GM12878 (cell line): ENCODE measurements around the gene COG7. TPM values are rescaled to one million over a fixed set of nuclear protein-coding genes. Genes with fewer than 3 reads are reported as not detected.

Experiments
- ATAC-seq: fragments of 200-7000 bp; cut with Tn5 transposase; 3 replicates; pipeline ENCODE4 v1.9.1; 2020; ENCODE audit warnings: mild to moderate bottlenecking, moderate library complexity
- BruUV-seq: library from RNA; stranded (reverse); fragments of 400-500 nt; replicated peaks from 2 replicates; lab custom pipeline; 2021; lab: Mats Ljungman, UMichigan
- CTCF ChIA-PET: fragments of 300-600 bp; sonication (Branson Sonifier 250); formaldehyde crosslinking; extraction: SDS; loops from one replicate; lab custom pipeline; 2021; ENCODE audit warnings: inconsistent platforms; lab: Yijun Ruan, JAX
- POLR2A ChIA-PET: fragments of 350-600 bp; formaldehyde crosslinking; extraction: SDS; loops from one replicate; lab custom pipeline; 2021; ENCODE audit warnings: inconsistent platforms; lab: Charles Lee
- RAD21 ChIA-PET: fragments of 300-600 bp; sonication (Branson Sonifier 250); formaldehyde crosslinking; loops from one replicate; lab custom pipeline; 2023; ENCODE audit warnings: antibody characterized with exemption; ENCODE audit not compliant: unreplicated experiment; lab: Charles Lee
- SMC1A ChIA-PET: fragments of 300-600 bp; sonication (Branson Sonifier 250); formaldehyde crosslinking; loops from one replicate; lab custom pipeline; 2023; ENCODE audit not compliant: unreplicated experiment, uncharacterized antibody; lab: Charles Lee
- DNase-seq: peaks from one replicate; pipeline ENCODE4 v3.0.0-alpha.2; 2011; ENCODE audit warnings: low read depth, low spot score
- FAIRE-seq: peaks from 3 replicates; lab custom pipeline; 2011; peaks lifted over from hg19 to GRCh38; lab: Jason Lieb, UNC
- H2AFZ ChIP-seq: 2 replicates; pipeline ENCODE4 v1.6.0; 2011; ENCODE audit warnings: low read depth, low read length, control low read depth; ENCODE audit not compliant: control insufficient read depth
- H3K27ac ChIP-seq: 2 replicates; pipeline ENCODE4 v1.5.1; 2011; ENCODE audit warnings: control low read depth; ENCODE audit not compliant: control insufficient read depth, insufficient read depth
- H3K27me3 ChIP-seq, 2 experiments: replicated peaks in 1 of 2; 2 replicates each; pipeline versions ENCODE4 v1.6.0 to v1.6.1; 2011; ENCODE audit warnings: low read length in 1 of 2; ENCODE audit not compliant: control insufficient read depth in 2 of 2, insufficient read depth in 2 of 2
- H3K36me3 ChIP-seq, 2 experiments: 2 replicates each; pipeline ENCODE4 v1.5.1; 2011; ENCODE audit warnings: low read length in 1 of 2; ENCODE audit not compliant: control insufficient read depth in 2 of 2, insufficient read depth in 2 of 2
- H3K4me1 ChIP-seq: 2 replicates; pipeline ENCODE4 v1.6.1; 2011; ENCODE audit warnings: mild to moderate bottlenecking, low read length, moderate library complexity, mixed read lengths; ENCODE audit not compliant: control insufficient read depth, insufficient read depth
- H3K4me2 ChIP-seq: 2 replicates; pipeline ENCODE4 v1.6.0; 2011; ENCODE audit warnings: control low read depth; ENCODE audit not compliant: control insufficient read depth, insufficient read depth
- H3K4me3 ChIP-seq: fragments of 200-600 bp; sonication (generic); 2 replicates; pipeline ENCODE4 v1.5.1; 2016
- H3K79me2 ChIP-seq: 2 replicates; pipeline ENCODE4 v1.6.0; 2011; ENCODE audit warnings: low read length; ENCODE audit not compliant: control insufficient read depth, insufficient read depth
- H3K9ac ChIP-seq: 2 replicates; pipeline ENCODE4 v1.8.0; 2011; ENCODE audit warnings: low read length, control low read depth, mixed read lengths; ENCODE audit not compliant: control insufficient read depth, insufficient read depth
- H3K9me3 ChIP-seq: replicated peaks from 3 replicates; pipeline ENCODE4 v1.5.1; 2011; ENCODE audit warnings: mild to moderate bottlenecking, low read length; ENCODE audit not compliant: control insufficient read depth, insufficient read depth
- H4K20me1 ChIP-seq: 2 replicates; pipeline ENCODE4 v1.6.0; 2011; ENCODE audit not compliant: control insufficient read depth, insufficient read depth
- BACH1 ChIP-seq: fragments of 450-650 bp; IDR thresholded peaks from 2 replicates; pipeline ENCODE4 v1.6.1; 2017; ENCODE audit warnings: mild to moderate bottlenecking, borderline replicate concordance
- IRF4 ChIP-seq: IDR thresholded peaks from 2 replicates; pipeline ENCODE4 v1.6.1; 2011; ENCODE audit warnings: low read depth, low read length
- SIN3A ChIP-seq: IDR thresholded peaks from 2 replicates; pipeline ENCODE4 v1.6.1; 2012; ENCODE audit warnings: low read depth, low read length, improper control_type of control experiment
- TCF3 ChIP-seq: IDR thresholded peaks from 2 replicates; pipeline ENCODE4 v1.6.1; 2012; ENCODE audit warnings: low read depth, mild to moderate bottlenecking, low read length, borderline replicate concordance; ENCODE audit not compliant: insufficient read depth
- YY1 ChIP-seq: IDR thresholded peaks from 2 replicates; pipeline ENCODE4 v1.6.1; 2011; ENCODE audit warnings: low read depth, mild to moderate bottlenecking, low read length
- WGBS: methylation state at CpG from one replicate; pipeline ENCODE4 v1.1.6; 2016; ENCODE audit warnings: low lambda C conversion rate; ENCODE audit not compliant: insufficient replicate concordance, insufficient coverage; ENCODE audit errors: missing lambda C conversion rate; 5-methylcytosine and 5-hydroxymethylcytosine counted together
- in situ Hi-C: fragments of 300-500 bp; cut with MboI; formaldehyde crosslinking; loops from 9 replicates; pipeline ENCODE4 v1.14.3; 2018; ENCODE audit warnings: mixed read lengths
- intact Hi-C: fragments of 100-400 bp; cut with micrococcal nuclease; formaldehyde crosslinking; loops from one replicate; pipeline ENCODE4 v1.14.2; 2022; ENCODE audit not compliant: unreplicated experiment
- polyA plus RNA-seq, 11 experiments: library from polyadenylated mRNA; depleted of rRNA in 4 of 11; unstranded in 6 of 11; stranded (reverse) in 5 of 11; fragments of >200 nt; fragmentation: Nextera tagmentation in 4 of 11; fragmentation: Illumina TruSeq in 1 of 11; extraction: Ambion mirVana in 4 of 11; extraction: Trizol in 1 of 11; gene quantifications; 1 replicate in 1 of 11; 2 replicates in 10 of 11; pipeline versions ENCODE4 v1.2.1 to v1.2.3, GENCODE V29; 2011 to 2016; ENCODE audit warnings: inconsistent platforms in 2 of 11, missing spikeins in 2 of 11, low read depth in 1 of 11
- total RNA-seq, 4 experiments: library from RNA; depleted of rRNA in 3 of 4; stranded (reverse); fragments of >200 nt in 3 of 4; fragmentation: Illumina TruSeq in 1 of 4; extraction: Trizol in 1 of 4; gene quantifications; 2 replicates each; pipeline versions ENCODE4 v1.2.1 to v1.2.3, GENCODE V29; 2013 to 2021
- TF ChIP-seq, protein P1 (sequence below): IDR thresholded peaks from 2 replicates; pipeline ENCODE4 v1.6.1; 2012; ENCODE audit warnings: low read depth, low read length, improper control_type of control experiment

The COG7 gene
- total and polyA plus RNA-seq, 10 of the 15 experiments (the other 5 are each of a cell fraction or from before 2014, with no cell fraction given) = 2.9 to 24.0 (median 10.0) TPM

DNA sequence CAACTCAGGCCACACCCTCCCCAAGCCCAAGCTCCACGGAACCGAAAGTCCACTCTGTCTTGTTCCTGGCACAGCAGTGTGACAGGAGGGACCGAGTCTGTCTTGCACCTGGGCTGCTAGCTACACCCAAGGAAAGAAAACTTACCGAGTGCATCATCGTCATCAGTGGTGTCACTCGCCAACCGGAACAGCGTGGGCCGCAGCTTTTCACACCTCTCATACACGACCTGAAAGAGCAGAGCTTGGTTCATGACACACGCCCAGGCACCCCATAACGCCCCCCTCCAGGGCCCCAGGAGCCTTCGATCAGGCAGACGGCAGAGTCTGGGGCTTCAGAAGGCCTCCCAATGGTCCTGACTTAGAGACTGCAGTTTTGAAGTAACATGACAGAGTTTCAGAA lies 29.8 kb upstream of the COG7 start:
- H3K36me3 ChIP-seq = peaks cover 48 to 50% of the 10 kb centered on the region in 2 experiments
- intact Hi-C loops = no loop called here
- BruUV-seq = no TSS peak
- ChIA-PET CTCF (interaction anchor here (1.0 kb wide), 1 partner anchor 11 kb away, joined by 3 read pairs; no protein-coding TSS in a partner anchor), RAD21 (no interaction called here), SMC1A (no interaction called here), POLR2A (no interaction called here)
- H3K9me3 ChIP-seq = no peaks in the 10 kb centered on the region
- H4K20me1 ChIP-seq = no peaks in the 10 kb centered on the region; the same call in 1 of the 2 replicates
- H2AFZ ChIP-seq = no peak overlapping the region
- no peaks in the 10 kb centered on the region for H3K4me1 ChIP-seq
- no peak overlapping the region for H3K9ac ChIP-seq
- no peak for ATAC-seq
- TF ChIP-seq YY1 (no peak), SIN3A (no peak), BACH1 (no peak)
- TF ChIP-seq, protein P1, sequence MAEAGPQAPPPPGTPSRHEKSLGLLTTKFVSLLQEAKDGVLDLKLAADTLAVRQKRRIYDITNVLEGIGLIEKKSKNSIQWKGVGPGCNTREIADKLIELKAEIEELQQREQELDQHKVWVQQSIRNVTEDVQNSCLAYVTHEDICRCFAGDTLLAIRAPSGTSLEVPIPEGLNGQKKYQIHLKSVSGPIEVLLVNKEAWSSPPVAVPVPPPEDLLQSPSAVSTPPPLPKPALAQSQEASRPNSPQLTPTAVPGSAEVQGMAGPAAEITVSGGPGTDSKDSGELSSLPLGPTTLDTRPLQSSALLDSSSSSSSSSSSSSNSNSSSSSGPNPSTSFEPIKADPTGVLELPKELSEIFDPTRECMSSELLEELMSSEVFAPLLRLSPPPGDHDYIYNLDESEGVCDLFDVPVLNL = no peak
- H3K27ac ChIP-seq = no peak overlapping the region
- in situ Hi-C loops = no loop called here
- no peak for DNase-seq
- no peaks in the 10 kb centered on the region for H3K79me2 ChIP-seq
- no peak overlapping the region for H3K4me3 ChIP-seq
- no peak overlapping the region for H3K4me2 ChIP-seq
- H3K27me3 ChIP-seq = no peaks in the 10 kb centered on the region
- FAIRE-seq = no peak
- 84% methylated on average over 14 of the region's 14 CpGs for WGBS

DNA sequence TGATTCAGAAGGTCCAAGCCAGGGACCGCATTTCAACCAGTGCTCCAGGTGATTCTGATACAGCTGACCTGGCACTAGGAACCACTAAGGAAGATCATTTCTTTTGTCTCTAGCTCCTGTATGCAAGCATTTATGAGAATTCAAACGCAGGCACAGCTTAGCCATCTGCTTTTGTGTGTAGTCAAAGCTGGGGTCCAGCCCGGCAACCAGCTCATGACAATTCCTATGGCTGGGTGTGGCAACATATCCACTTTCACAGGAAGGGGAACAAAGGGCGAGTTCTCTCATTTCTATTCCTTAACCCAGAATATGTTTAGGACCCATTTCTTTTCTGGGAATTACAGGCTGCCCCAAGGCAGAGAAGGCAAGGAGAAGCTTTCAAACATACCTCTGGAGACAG lies 27.3 kb upstream of the COG7 start:
- RAD21 ChIA-PET = no interaction called here
- FAIRE-seq = no peak
- CTCF ChIA-PET = interaction anchor here (0.9 to 1.0 kb wide), 2 partner anchors 23 to 45 kb away, joined by 3 read pairs; no protein-coding TSS in a partner anchor

More for the DNA sequence above, 27.3 kb upstream of the COG7 start:
- Histone ChIP-seq H2AFZ (no peak overlapping the region), H3K4me3 (no peak overlapping the region), H3K27me3 (no peaks in the 10 kb centered on the region), H3K27ac (no peak overlapping the region), H3K9me3 (no peaks in the 10 kb centered on the region), H3K9ac (no peak overlapping the region), H4K20me1 (no peaks in the 10 kb centered on the region; the same call in 1 of the 2 replicates), H3K4me2 (no peak overlapping the region), H3K4me1 (no peaks in the 10 kb centered on the region), H3K36me3 (peaks cover 34 to 47% of the 10 kb centered on the region in 2 experiments), H3K79me2 (no peaks in the 10 kb centered on the region)
- TF ChIP-seq TCF3 = no peak
- TF ChIP-seq IRF4 = no peak
- no TSS peak for BruUV-seq
- DNase-seq (no peak), ATAC-seq (no peak)
- POLR2A ChIA-PET = no interaction called here
- in situ Hi-C loops = no loop called here
- intact Hi-C loops = no loop called here
- 96% methylated on average over 4 of the region's 4 CpGs for WGBS
- SMC1A ChIA-PET = interaction anchor here (1.2 kb wide), 1 partner anchor 9 kb away, joined by 3 read pairs; no protein-coding TSS in a partner anchor
